Measurements from ENCODE around the gene THNSL1.

DNA sequence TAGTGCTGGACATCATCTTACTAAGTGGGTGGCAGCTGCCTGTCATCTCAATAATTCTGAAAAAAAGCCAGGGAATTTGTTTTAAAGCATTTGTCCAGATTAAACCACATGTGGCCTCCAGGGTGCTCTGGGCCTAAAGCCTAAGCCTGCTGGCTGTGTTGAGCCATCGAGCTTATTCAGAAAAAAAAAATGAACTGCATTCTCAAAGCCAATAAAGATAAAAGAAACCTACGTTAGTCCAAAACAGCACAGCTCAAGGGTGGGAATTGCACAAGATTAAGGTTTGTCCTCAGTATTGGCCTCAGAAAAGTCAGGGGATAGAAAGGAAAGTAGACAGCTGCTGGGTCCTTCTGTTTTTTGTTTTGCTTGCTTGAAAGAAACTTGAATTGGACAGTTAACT is 41.4 kb upstream of the THNSL1 start:
- TF ChIP-seq, protein P1, sequence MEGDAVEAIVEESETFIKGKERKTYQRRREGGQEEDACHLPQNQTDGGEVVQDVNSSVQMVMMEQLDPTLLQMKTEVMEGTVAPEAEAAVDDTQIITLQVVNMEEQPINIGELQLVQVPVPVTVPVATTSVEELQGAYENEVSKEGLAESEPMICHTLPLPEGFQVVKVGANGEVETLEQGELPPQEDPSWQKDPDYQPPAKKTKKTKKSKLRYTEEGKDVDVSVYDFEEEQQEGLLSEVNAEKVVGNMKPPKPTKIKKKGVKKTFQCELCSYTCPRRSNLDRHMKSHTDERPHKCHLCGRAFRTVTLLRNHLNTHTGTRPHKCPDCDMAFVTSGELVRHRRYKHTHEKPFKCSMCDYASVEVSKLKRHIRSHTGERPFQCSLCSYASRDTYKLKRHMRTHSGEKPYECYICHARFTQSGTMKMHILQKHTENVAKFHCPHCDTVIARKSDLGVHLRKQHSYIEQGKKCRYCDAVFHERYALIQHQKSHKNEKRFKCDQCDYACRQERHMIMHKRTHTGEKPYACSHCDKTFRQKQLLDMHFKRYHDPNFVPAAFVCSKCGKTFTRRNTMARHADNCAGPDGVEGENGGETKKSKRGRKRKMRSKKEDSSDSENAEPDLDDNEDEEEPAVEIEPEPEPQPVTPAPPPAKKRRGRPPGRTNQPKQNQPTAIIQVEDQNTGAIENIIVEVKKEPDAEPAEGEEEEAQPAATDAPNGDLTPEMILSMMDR (IDR thresholded peaks at IDR 0.05; ENCODE audit: low read depth, low read length, poor library complexity, severe bottlenecking): no peak
- TF ChIP-seq EZH2phosphoT487 (IDR thresholded peaks at IDR 0.05; ENCODE audit: borderline replicate concordance, low read length): no peak

Data from DOHH2 (cell line).